Keratinocyte (primary cell): ENCODE data around the gene APBB2.

Experiments
- CTCF ChIP-seq, 3 experiments: IDR thresholded peaks in 1 of 3; conservative IDR thresholded peaks in 1 of 3; optimal IDR thresholded peaks in 1 of 3; 2 replicates in 2 of 3; 3 replicates in 1 of 3; pipeline versions ENCODE3 to v1.5.1; 2011; ENCODE audit warnings: low read length in 3 of 3, mild to moderate bottlenecking in 3 of 3, moderate library complexity in 2 of 3, control low read depth in 1 of 3, inconsistent platforms in 1 of 3; ENCODE audit not compliant: insufficient read depth in 2 of 3; ENCODE audit errors: extremely low read depth in 1 of 3
- EZH2 ChIP-seq: IDR thresholded peaks from one replicate; pipeline ENCODE4 v1.6.1; 2012; ENCODE audit warnings: inconsistent platforms, mild to moderate bottlenecking, low read length, moderate library complexity

GRCh38 chr4:41197495-41197894 is 16.8 kb downstream of the APBB2 start:
- TF ChIP-seq CTCF (optimal IDR thresholded peaks at IDR 0.05 in 1 of 3, IDR thresholded peaks at IDR 0.05 in 1 of 3, conservative IDR thresholded peaks at IDR 0.05 in 1 of 3; ENCODE audit: extremely low read depth in 1 of 3, insufficient read depth in 2 of 3, low read length in 3 of 3) (no peak), EZH2 (no peak)
